CD4-positive, CD25-positive, alpha-beta regulatory T cell (primary cell): ENCODE data around the gene RAB43. TPM values are rescaled to one million over a fixed set of nuclear protein-coding genes. Genes with fewer than 3 reads are reported as not detected.

Experiments
- ATAC-seq, 2 donors: fragments of 150-1000 bp; cut with Tn5 transposase; one replicate each; pipeline ENCODE4 v1.10.0; 2021; ENCODE audit warnings: low read depth in 2 of 2, moderate number of reproducible peaks in 2 of 2, moderate library complexity in 1 of 2
- DNase-seq, 3 donors: peaks; one replicate each; pipeline versions ENCODE4 v3.0.0 to v3.0.0-alpha.2; 2012 to 2022; ENCODE audit warnings: mixed read lengths in 1 of 3
- H3K27ac ChIP-seq: one replicate; pipeline ENCODE4 v1.7.0; 2013; ENCODE audit warnings: mild to moderate bottlenecking, low read length; ENCODE audit not compliant: insufficient read depth, poor library complexity, severe bottlenecking
- H3K27me3 ChIP-seq: one replicate; pipeline ENCODE4 v1.7.0; 2013; ENCODE audit warnings: low read length; ENCODE audit not compliant: control insufficient read depth, insufficient read depth
- H3K36me3 ChIP-seq: one replicate; pipeline ENCODE4 v1.7.0; 2013; ENCODE audit warnings: mild to moderate bottlenecking, low read length, moderate library complexity; ENCODE audit not compliant: control insufficient read depth, insufficient read depth
- H3K4me1 ChIP-seq: 2 replicates; pipeline ENCODE4 v1.7.0; 2013; ENCODE audit warnings: mild to moderate bottlenecking, low read length; ENCODE audit not compliant: insufficient read depth, control insufficient read depth, poor library complexity, severe bottlenecking
- H3K4me3 ChIP-seq: one replicate; pipeline ENCODE4 v1.7.0; 2013; ENCODE audit warnings: low read depth, mild to moderate bottlenecking, low read length, moderate library complexity
- H3K9me3 ChIP-seq, 2 experiments: 1 replicate in 1 of 2; 2 replicates in 1 of 2; pipeline ENCODE4 v1.7.0; 2013; ENCODE audit warnings: low read length in 2 of 2, mild to moderate bottlenecking in 1 of 2, moderate library complexity in 1 of 2; ENCODE audit not compliant: control insufficient read depth in 2 of 2
- H3K27ac Mint-ChIP-seq, 3 donors: one replicate each; pipeline ENCODE4 v1.8.0; 2020 to 2022; ENCODE audit warnings: mild to moderate bottlenecking in 3 of 3, mixed read lengths in 3 of 3, moderate library complexity in 2 of 3
- H3K27me3 Mint-ChIP-seq: one replicate; pipeline ENCODE4 v1.8.0; 2022; ENCODE audit warnings: mild to moderate bottlenecking, mixed read lengths
- H3K36me3 Mint-ChIP-seq: one replicate; pipeline ENCODE4 v1.8.0; 2020; ENCODE audit warnings: mixed read lengths
- H3K4me1 Mint-ChIP-seq, 4 donors: one replicate each; pipeline ENCODE4 v1.8.0; 2020 to 2022; ENCODE audit warnings: mixed read lengths in 4 of 4, mild to moderate bottlenecking in 1 of 4
- H3K4me3 Mint-ChIP-seq, 4 donors: one replicate each; pipeline ENCODE4 v1.8.0; 2020 to 2022; ENCODE audit warnings: mild to moderate bottlenecking in 4 of 4, mixed read lengths in 4 of 4, moderate library complexity in 3 of 4
- H3K9me3 Mint-ChIP-seq, 7 donors: one replicate each; pipeline ENCODE4 v1.8.0; 2020 to 2022; ENCODE audit warnings: mixed read lengths in 7 of 7, mild to moderate bottlenecking in 3 of 7, moderate library complexity in 2 of 7
- polyA plus RNA-seq, 4 donors: library from polyadenylated mRNA; unstranded; fragments of 300-500 nt; fragmentation: Illumina TruSeq; gene quantifications; one replicate each; pipeline ENCODE4 v1.2.3, GENCODE V29; 2021
- total RNA-seq: library from RNA; stranded (reverse); gene quantifications from one replicate; pipeline ENCODE4 v1.2.3, GENCODE V29; 2022

RAB43 gene
- total and polyA plus RNA-seq, 5 donors from 2014 or later = 14.5 to 57.2 (median 21.8) TPM

- Histone ChIP-seq H3K9me3 (no peaks in the 10 kb centered on the region), H3K4me3 (no peak overlapping the region), H3K4me1 (peaks cover 10% of the 10 kb centered on the region), H3K27ac (no peak overlapping the region), H3K36me3 (no peaks in the 10 kb centered on the region), H3K27me3 (peaks cover 7% of the 10 kb centered on the region)
- peaks cover 2 to 11% (median 5%) of the 10 kb centered on the region in 4 donors for H3K4me1 Mint-ChIP-seq
- no peak overlapping the region for H3K4me3 Mint-ChIP-seq
- ATAC-seq = peak; percentile 45 to 54
- no peak overlapping the region for H3K27ac Mint-ChIP-seq
- H3K9me3 Mint-ChIP-seq = peaks cover 0 to 7% (median 3%) of the 10 kb centered on the region in 7 donors
- DNase-seq = peak in 1 of 3 donors; percentile 12
- H3K27me3 Mint-ChIP-seq = peaks cover 47% of the 10 kb centered on the region
- H3K36me3 Mint-ChIP-seq = peaks cover 10% of the 10 kb centered on the region
Observed at GRCh38 chr3:129046037-129046731, 75.4 kb downstream of the RAB43 start.

- H3K36me3 Mint-ChIP-seq = peaks cover 10% of the 10 kb centered on the region
- Histone ChIP-seq H3K9me3 (no peaks in the 10 kb centered on the region), H3K27me3 (peaks cover 7% of the 10 kb centered on the region), H3K36me3 (no peaks in the 10 kb centered on the region), H3K4me1 (peaks cover 10% of the 10 kb centered on the region), H3K27ac (no peak overlapping the region), H3K4me3 (peak overlapping the region; percentile 19)
- no peak overlapping the region for H3K27ac Mint-ChIP-seq
- peak overlapping the region in 3 of 4 donors; percentile 28 to 71 (median 59) for H3K4me3 Mint-ChIP-seq
- peaks cover 48% of the 10 kb centered on the region for H3K27me3 Mint-ChIP-seq
- DNase-seq (peak in 2 of 3 donors; percentile 15 to 42), ATAC-seq (peak; percentile 58 to 70)
- H3K4me1 Mint-ChIP-seq = peaks cover 2 to 11% (median 5%) of the 10 kb centered on the region in 4 donors
- peaks cover 0 to 7% (median 3%) of the 10 kb centered on the region in 7 donors for H3K9me3 Mint-ChIP-seq
Observed at GRCh38 chr3:129045675-129046036, 75.9 kb downstream of the RAB43 start.

- Mint-ChIP-seq H3K27ac (no peak overlapping the region), H3K4me3 (no peak overlapping the region), H3K36me3 (peaks cover 5% of the 10 kb centered on the region), H3K9me3 (peaks cover 0 to 3% (median 0%) of the 10 kb centered on the region in 7 donors), H3K4me1 (peaks cover 2 to 6% (median 5%) of the 10 kb centered on the region in 4 donors), H3K27me3 (peaks cover 52% of the 10 kb centered on the region)
- DNase-seq (no peak), ATAC-seq (no peak)
- H3K27ac ChIP-seq = no peak overlapping the region
- H3K36me3 ChIP-seq = no peaks in the 10 kb centered on the region
- H3K9me3 ChIP-seq = no peaks in the 10 kb centered on the region
- peaks cover 5% of the 10 kb centered on the region for H3K4me1 ChIP-seq
- H3K4me3 ChIP-seq = no peak overlapping the region
- peaks cover 7% of the 10 kb centered on the region for H3K27me3 ChIP-seq
Observed at GRCh38 chr3:129040579-129041300, 80.9 kb downstream of the RAB43 start.

GRCh38 chr3:129040039-129040336 is 81.6 kb downstream of the RAB43 start:
- no peak overlapping the region for H3K4me3 Mint-ChIP-seq
- H3K27me3 Mint-ChIP-seq = peaks cover 48% of the 10 kb centered on the region
- Histone ChIP-seq H3K36me3 (no peaks in the 10 kb centered on the region), H3K9me3 (no peaks in the 10 kb centered on the region), H3K4me1 (no peaks in the 10 kb centered on the region), H3K27me3 (peaks cover 7% of the 10 kb centered on the region), H3K27ac (no peak overlapping the region), H3K4me3 (no peak overlapping the region)
- H3K27ac Mint-ChIP-seq = peak overlapping the region in 1 of 3 donors; percentile 79
- peaks cover 5% of the 10 kb centered on the region for H3K36me3 Mint-ChIP-seq
- DNase-seq = no peak
- H3K9me3 Mint-ChIP-seq = peaks cover 0 to 3% (median 0%) of the 10 kb centered on the region in 7 donors
- ATAC-seq = no peak
- peaks cover 2 to 6% (median 4%) of the 10 kb centered on the region in 4 donors for H3K4me1 Mint-ChIP-seq

GRCh38 chr3:129039271-129040038 is 82.1 kb downstream of the RAB43 start:
- Mint-ChIP-seq H3K4me3 (no peak overlapping the region), H3K36me3 (peaks cover 5% of the 10 kb centered on the region), H3K4me1 (peaks cover 0 to 6% (median 3%) of the 10 kb centered on the region in 4 donors), H3K27ac (no peak overlapping the region), H3K9me3 (peaks cover 0 to 3% (median 0%) of the 10 kb centered on the region in 7 donors), H3K27me3 (peaks cover 43% of the 10 kb centered on the region)
- no peak for ATAC-seq
- Histone ChIP-seq H3K4me3 (no peak overlapping the region), H3K4me1 (no peaks in the 10 kb centered on the region), H3K9me3 (no peaks in the 10 kb centered on the region), H3K36me3 (no peaks in the 10 kb centered on the region), H3K27me3 (peaks cover 7% of the 10 kb centered on the region), H3K27ac (no peak overlapping the region)
- DNase-seq = no peak

GRCh38 chr3:129038121-129038855 is 83.3 kb downstream of the RAB43 start:
- no peak for DNase-seq
- no peaks in the 10 kb centered on the region for H3K4me1 ChIP-seq

More at GRCh38 chr3:129038121-129038855, 83.3 kb downstream of the RAB43 start:
- Mint-ChIP-seq H3K36me3 (peaks cover 5% of the 10 kb centered on the region), H3K27ac (no peak overlapping the region), H3K27me3 (peaks cover 40% of the 10 kb centered on the region), H3K9me3 (peaks cover 0 to 3% (median 0%) of the 10 kb centered on the region in 7 donors), H3K4me1 (no peaks in the 10 kb centered on the region), H3K4me3 (no peak overlapping the region)
- H3K4me3 ChIP-seq = no peak overlapping the region
- no peaks in the 10 kb centered on the region for H3K9me3 ChIP-seq
- no peaks in the 10 kb centered on the region for H3K36me3 ChIP-seq
- H3K27ac ChIP-seq = no peak overlapping the region
- ATAC-seq = no peak
- H3K27me3 ChIP-seq = peaks cover 3% of the 10 kb centered on the region
